GM21619 (cell line): ENCODE measurements around the gene ADAT3.

ENCODE experiments used
- ATAC-seq: cut with Tn5 transposase; IDR thresholded peaks from one replicate; pipeline ENCODE4 v1.9.1; 2021; ENCODE audit not compliant: unreplicated experiment

The ADAT3 gene

DNA sequence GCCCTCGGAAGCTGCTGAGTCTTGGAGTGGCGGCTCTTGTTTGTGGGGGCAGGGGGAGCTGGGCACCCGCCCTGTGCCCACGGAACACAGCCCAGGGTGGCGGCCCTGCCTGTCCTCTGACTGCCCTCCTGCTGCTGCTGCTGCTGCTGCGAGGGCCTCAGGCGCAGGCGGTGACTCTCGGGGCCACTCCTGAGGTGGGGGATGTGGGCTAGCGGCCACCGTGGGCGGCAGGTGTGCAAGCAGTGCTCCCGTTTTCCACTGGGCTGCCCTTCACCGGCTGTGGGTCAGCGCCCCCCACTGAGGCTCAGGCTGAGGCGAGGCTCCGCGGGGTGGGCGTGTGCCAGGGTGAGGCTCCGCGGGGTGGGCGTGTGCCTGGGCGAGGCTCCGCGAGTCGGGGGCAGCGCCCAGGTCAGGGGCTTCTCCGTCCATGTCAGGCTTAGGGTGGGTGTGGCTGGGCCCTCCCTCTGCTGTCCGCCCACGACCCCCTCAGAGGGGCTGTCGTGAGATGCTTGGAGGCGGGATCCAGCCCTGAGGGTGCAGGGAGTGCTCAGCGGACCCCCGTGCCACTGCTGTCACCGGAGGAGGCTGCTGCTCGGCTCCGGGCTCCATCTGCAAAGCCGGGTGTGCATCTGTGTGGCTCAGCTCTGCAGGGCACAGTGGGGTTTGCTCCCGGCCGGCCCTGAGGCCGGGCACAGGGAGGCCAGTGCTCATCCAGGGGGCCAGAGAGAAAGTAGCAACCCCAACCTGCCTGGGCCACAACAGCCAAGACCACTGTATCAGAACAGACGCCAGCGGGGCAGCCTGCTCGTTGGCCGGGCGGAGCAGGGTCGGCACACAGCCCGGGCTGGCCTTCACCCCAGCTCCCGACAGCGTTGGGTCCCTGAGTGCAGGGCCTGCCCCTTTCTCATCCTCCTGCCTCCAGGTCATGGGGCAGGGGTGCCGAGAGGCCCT lies 50.2 kb downstream of the ADAT3 start:
- ATAC-seq = no peak

GRCh38 chr19:1956122-1956494 lies 50.9 kb downstream of the ADAT3 start:
- no peak for ATAC-seq

GRCh38 chr19:1956868-1957492 lies 51.8 kb downstream of the ADAT3 start:
- no peak for ATAC-seq

- ATAC-seq = no peak
Measured at GRCh38 chr19:1957562-1958248, 52.5 kb downstream of the ADAT3 start.

DNA sequence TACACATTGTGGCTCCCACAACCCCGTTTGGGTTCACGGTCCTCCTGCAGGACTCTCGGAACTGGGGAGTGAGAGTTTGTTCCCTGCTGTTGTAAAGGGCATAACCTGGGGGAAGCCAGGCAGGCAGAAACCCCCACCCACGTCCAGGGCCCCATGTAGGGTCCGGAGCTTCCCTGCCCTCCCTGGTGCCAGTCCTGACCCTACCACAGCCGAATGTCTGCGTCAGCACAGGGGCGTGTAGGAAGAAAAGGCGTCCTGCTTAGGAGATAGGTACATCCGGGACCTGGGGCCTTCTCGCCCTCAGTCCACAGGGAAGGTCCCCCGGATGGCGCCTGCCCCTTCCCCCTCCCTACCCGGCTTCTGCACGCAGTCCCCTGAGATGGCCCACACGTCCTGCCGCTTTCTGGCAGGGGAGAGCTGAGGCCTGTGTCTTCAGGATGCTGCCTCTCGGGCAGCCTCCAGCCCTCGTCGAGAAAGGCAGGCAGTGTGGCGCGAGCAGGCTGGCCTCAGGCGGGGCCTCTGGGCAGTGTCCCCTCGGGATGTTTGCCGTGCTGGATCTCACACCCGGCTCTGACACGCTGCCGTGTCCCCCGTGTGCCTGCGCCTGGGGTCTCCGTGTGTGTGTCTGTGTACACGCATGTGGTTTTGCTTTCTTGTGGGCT lies 54.9 kb downstream of the ADAT3 start:
- ATAC-seq = no peak

DNA sequence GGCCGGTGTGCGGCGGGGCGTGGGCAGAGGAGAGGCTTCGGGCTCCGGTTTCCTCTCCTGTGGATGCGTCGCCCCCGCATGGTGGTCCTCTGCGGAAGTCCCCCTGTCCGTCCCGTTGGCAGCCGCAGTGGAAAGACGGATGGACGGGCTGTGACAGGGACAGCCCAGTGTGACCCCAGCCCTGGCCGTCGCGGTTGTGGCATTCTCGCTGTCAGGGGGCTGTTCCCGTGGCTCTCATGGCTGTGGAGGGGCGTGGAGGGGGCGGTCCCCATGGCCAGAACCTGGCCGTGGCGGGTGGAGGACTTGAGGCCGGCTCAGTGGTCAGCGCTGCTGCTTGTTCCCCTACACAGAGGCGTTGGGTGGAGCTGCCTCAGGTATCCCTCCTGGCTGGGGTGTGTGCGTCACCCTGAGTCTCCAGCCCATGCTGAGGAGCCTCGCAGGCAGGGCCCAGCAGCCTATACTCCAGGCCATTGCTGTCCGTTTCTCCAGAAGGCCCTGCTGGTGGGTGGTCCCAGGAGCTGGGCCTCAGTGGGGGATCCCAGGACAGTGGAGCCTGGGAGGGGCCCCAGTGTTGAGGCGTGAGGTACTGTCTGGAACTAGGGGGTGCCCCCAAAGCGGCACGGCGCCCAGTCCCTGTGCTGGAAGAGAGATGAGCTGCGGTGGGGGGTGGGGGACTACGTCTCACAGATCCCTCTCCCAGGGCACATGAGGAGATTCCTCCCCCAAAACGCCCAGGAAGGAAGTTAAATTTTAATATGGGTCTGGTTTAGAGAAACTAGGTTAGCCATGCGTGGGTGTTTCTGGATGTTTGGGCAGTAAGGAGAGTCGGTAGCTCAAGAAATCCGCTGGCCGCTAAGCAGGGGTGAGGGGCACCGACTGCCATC lies 56.0 kb downstream of the ADAT3 start:
- ATAC-seq = no peak

DNA sequence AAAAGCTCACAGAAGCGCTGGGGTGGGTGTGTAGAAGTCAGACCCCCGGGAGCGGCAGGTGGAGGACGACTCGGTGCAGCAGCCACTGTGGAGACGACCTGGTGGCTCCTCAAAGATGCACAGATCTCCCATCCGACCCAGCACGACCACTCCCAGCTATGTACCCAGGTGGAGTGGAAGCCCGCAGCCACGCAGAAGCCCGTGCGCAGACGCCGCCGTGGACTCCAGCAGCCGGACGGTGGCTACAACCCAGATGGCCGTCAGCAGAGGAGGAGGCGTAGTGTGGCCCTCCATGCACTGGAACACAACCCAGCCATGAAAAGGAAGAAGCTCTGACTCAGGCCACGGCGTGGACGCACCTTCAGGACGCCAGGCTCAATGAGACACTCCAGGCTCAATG lies 57.5 kb downstream of the ADAT3 start:
- ATAC-seq = no peak
